GM12874 (cell line): ENCODE measurements around the gene BSND.

Experiments used
- CTCF ChIP-seq: IDR thresholded peaks from 2 replicates; pipeline ENCODE4 v1.5.1; 2011; ENCODE audit warnings: low read depth, mild to moderate bottlenecking, control low read depth, low read length, moderate library complexity; ENCODE audit not compliant: insufficient read depth

The BSND gene

GRCh38 chr1:54982739-54983138, 16.0 kb upstream of the BSND start:
- TF ChIP-seq CTCF, result no peak

- TF ChIP-seq CTCF, result no peak
These were observed 14.4 kb upstream of the BSND start for GRCh38 chr1:54984131-54984842.

- TF ChIP-seq CTCF, result no peak
These were observed 13.2 kb upstream of the BSND start for GRCh38 chr1:54985556-54985955.

DNA sequence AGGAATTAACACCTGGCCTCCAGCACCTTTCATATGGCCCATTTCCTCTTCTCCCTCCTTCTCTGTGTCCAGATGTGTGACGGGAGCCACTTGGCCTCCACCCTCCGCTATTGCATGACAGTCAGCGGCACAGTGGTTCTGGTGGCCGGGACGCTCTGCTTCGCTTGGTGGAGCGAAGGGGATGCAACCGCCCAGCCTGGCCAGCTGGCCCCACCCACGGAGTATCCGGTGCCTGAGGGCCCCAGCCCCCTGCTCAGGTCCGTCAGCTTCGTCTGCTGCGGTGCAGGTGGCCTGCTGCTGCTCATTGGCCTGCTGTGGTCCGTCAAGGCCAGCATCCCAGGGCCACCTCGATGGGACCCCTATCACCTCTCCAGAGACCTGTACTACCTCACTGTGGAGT, 12.7 kb upstream of the BSND start:
- no peak for TF ChIP-seq CTCF

- no peak for TF ChIP-seq CTCF
These were observed 12.2 kb upstream of the BSND start for GRCh38 chr1:54986533-54986932.

DNA sequence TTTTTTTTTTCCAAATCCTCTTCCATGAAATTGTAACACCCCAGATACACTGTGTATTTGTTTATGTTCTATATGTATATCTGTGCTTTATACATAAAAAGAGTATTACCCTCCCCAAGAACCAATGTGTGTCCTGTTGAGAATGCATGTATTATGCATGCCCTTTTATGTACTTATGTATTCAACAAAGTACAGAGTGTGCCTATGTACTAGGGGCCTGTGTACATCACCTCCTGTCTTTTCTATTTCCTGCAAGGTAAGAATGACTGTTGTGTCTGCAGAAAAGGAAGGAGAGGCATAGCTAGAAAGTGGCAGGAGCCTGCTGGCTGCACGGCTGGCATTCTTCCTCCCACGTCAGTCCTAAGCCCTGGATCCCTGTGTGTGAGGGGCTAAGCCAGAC, 11.3 kb upstream of the BSND start:
- no peak for TF ChIP-seq CTCF

- no peak for TF ChIP-seq CTCF
These were observed 10.6 kb upstream of the BSND start for GRCh38 chr1:54987919-54988705.
